ENCODE data around the gene CBLL2. TPM values are rescaled to one million over a fixed set of nuclear protein-coding genes. Genes with fewer than 3 reads are reported as not detected.

The CBLL2 gene, protein sequence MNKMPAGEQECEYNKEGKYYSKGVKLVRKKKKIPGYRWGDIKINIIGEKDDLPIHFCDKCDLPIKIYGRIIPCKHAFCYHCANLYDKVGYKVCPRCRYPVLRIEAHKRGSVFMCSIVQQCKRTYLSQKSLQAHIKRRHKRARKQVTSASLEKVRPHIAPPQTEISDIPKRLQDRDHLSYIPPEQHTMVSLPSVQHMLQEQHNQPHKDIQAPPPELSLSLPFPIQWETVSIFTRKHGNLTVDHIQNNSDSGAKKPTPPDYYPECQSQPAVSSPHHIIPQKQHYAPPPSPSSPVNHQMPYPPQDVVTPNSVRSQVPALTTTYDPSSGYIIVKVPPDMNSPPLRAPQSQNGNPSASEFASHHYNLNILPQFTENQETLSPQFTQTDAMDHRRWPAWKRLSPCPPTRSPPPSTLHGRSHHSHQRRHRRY
- polyA plus RNA-seq (2011; rRNA removed): not detected in 2 replicates
- polyA plus RNA-seq (2012; cell fraction: cytosol; rRNA removed): not detected in 2 replicates
- not detected in 2 replicates for polyA plus RNA-seq (2012; cell fraction: nucleus; rRNA removed)
- not detected in 3 replicates for polyA plus RNA-seq (2017; fragmentation: RNase III; extraction: RNeasy Plus Mini Kit Qiagen cat#74134 plus additional on column Dnase treatment)
- polyA minus RNA-seq (2011; rRNA and poly(A)+ RNA removed): 0.12 TPM in 1 of 2 replicates, not detected in the other

- POLR2A ChIA-PET: no interaction called here
- no peaks in the 10 kb centered on the region for H3K4me1 ChIP-seq
- FAIRE-seq: no peak
- H3K27ac ChIP-seq: no peak within 1 kb of the TSS
- no peak within 1 kb of the TSS for H3K4me2 ChIP-seq
- CTCF ChIA-PET: no interaction called here
- DNase-seq (ENCODE audit: low read depth in 1 of 2, low spot score in 1 of 2): no peak
- no peaks in the 10 kb centered on the region for H3K9me3 ChIP-seq
- ATAC-seq: no peak
- TF ChIP-seq HOXB13 (CRISPR knock-in tag; IDR thresholded peaks at IDR 0.05; ENCODE audit: low read depth) (no peak), ZNF302 (CRISPR knock-in tag; IDR thresholded peaks at IDR 0.05) (no peak), ZSCAN20 (CRISPR knock-in tag; IDR thresholded peaks at IDR 0.05) (no peak), MAFK (IDR thresholded peaks at IDR 0.05; ENCODE audit: partially characterized antibody) (no peak), ZC3H11A (IDR thresholded peaks at IDR 0.05) (no peak), JUNB (IDR thresholded peaks at IDR 0.05) (no peak)
- 65% methylated on average over 13 of the region's 13 CpGs for WGBS (ENCODE audit: missing lambda C conversion rate)
- no peak within 1 kb of the TSS for H3K4me3 ChIP-seq
These were observed at the start of gene CBLL2 for GRCh38 chrX:22272613-22273012. CBLL2 (plus strand) TSS chrX:22272913; CDS start chrX:22272992, 79 bp downstream.

DNA sequence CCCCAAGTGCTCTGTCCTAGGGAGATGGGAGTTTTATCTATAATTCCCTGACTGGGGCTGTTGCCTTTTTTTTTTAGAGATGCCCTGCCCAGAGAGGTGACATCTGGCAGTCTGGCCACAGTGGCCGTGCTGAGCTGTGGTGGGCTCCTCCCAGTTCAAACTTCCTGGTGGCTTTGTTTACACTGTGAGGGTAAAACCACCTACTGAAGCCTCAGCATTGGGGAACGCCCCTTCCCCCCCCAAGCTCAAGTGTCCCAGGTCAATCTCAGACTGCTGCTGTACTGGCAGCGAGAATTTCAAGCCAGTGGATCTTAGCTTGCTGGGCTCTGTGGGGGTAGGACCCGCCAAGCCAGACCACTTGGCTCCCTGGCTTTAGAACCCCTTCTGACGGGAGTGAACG, 38.3 kb upstream of the CBLL2 start:
- TF ChIP-seq HES2 (IDR thresholded peaks at IDR 0.05) (no peak), KDM5A (IDR thresholded peaks at IDR 0.05) (no peak), RARB (CRISPR knock-in tag; IDR thresholded peaks at IDR 0.05) (no peak), ZNF302 (CRISPR knock-in tag; IDR thresholded peaks at IDR 0.05) (no peak), HOXA7 (CRISPR knock-in tag; IDR thresholded peaks at IDR 0.05) (no peak)
- CTCF ChIA-PET: no interaction called here
- ATAC-seq: no peak

GRCh38 chrX:22237479-22237878, 35.2 kb upstream of the CBLL2 start:
- DNase-seq (ENCODE audit: low read depth in 1 of 2, low spot score in 1 of 2) (no peak), ATAC-seq (no peak), FAIRE-seq (no peak)
- Histone ChIP-seq H3K9me3 (no peaks in the 10 kb centered on the region), H3K27ac (no peak overlapping the region), H3K4me3 (no peak overlapping the region), H3K4me2 (no peak overlapping the region), H3K4me1 (no peaks in the 10 kb centered on the region)
- TF ChIP-seq SREBF2 (IDR thresholded peaks at IDR 0.05) (no peak), FOXS1 (CRISPR knock-in tag; IDR thresholded peaks at IDR 0.05) (no peak), GATA3 (IDR thresholded peaks at IDR 0.05; ENCODE audit: borderline replicate concordance) (no peak), ZC3H11A (IDR thresholded peaks at IDR 0.05) (no peak), FOSL2 (IDR thresholded peaks at IDR 0.05) (no peak), FOSL2 (CRISPR knock-in tag; IDR thresholded peaks at IDR 0.05) (no peak), EP300 (IDR thresholded peaks at IDR 0.05) (no peak), ZNF302 (CRISPR knock-in tag; IDR thresholded peaks at IDR 0.05) (no peak), E2F6 (IDR thresholded peaks at IDR 0.05; ENCODE audit: borderline replicate concordance, low read depth) (no peak), FOSB (CRISPR knock-in tag; IDR thresholded peaks at IDR 0.05) (no peak), HMGXB4 (CRISPR knock-in tag; IDR thresholded peaks at IDR 0.05; ENCODE audit: borderline replicate concordance) (no peak), ESRRA (IDR thresholded peaks at IDR 0.05; ENCODE audit: borderline replicate concordance, low read length) (no peak), SMC3 (IDR thresholded peaks at IDR 0.05) (no peak), NFE2L2 (conservative IDR thresholded peaks at IDR 0.05; ENCODE audit: low read length) (no peak), ELK1 (IDR thresholded peaks at IDR 0.05; ENCODE audit: low read depth, low read length) (no peak), HOXB13 (CRISPR knock-in tag; IDR thresholded peaks at IDR 0.05; ENCODE audit: low read depth) (no peak), RFX5 (IDR thresholded peaks at IDR 0.05) (no peak), PHF8 (IDR thresholded peaks at IDR 0.05; ENCODE audit: borderline replicate concordance, low read depth) (no peak), CHD4 (IDR thresholded peaks at IDR 0.05; ENCODE audit: borderline replicate concordance) (no peak), CBX2 (IDR thresholded peaks at IDR 0.05; ENCODE audit: borderline replicate concordance, low read depth) (no peak)
- TF ChIP-seq, protein P1, sequence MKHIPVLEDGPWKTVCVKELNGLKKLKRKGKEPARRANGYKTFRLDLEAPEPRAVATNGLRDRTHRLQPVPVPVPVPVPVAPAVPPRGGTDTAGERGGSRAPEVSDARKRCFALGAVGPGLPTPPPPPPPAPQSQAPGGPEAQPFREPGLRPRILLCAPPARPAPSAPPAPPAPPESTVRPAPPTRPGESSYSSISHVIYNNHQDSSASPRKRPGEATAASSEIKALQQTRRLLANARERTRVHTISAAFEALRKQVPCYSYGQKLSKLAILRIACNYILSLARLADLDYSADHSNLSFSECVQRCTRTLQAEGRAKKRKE (CRISPR knock-in tag; IDR thresholded peaks at IDR 0.05; ENCODE audit: low read depth): no peak
- WGBS (ENCODE audit: missing lambda C conversion rate): 26% methylated on average over 2 of the region's 2 CpGs
- POLR2A ChIA-PET: no interaction called here
- CTCF ChIA-PET: no interaction called here

More for the DNA sequence above, 38.3 kb upstream of the CBLL2 start:
- no peak overlapping the region for H3K4me3 ChIP-seq
- POLR2A ChIA-PET: no interaction called here
- H3K4me2 ChIP-seq: no peak overlapping the region
- H3K27ac ChIP-seq: no peak overlapping the region
- no peaks in the 10 kb centered on the region for H3K4me1 ChIP-seq
- no peaks in the 10 kb centered on the region for H3K9me3 ChIP-seq
- FAIRE-seq (no peak), DNase-seq (ENCODE audit: low read depth in 1 of 2, low spot score in 1 of 2) (no peak)
- WGBS (ENCODE audit: missing lambda C conversion rate): 53% methylated on average over 5 of the region's 6 CpGs

Data from A549 (cell line).